Esophagus (tissue), 2 donors: Measurements from ENCODE around the gene BEND2. TPM values are rescaled to one million over a fixed set of nuclear protein-coding genes. Genes with fewer than 3 reads are reported as not detected.

Source experiments
- polyA plus RNA-seq, 2 donors: library from polyadenylated mRNA; stranded (reverse); fragments of 200-250 nt; gene quantifications; one replicate each; pipeline ENCODE4 v1.2.3, GENCODE V29; 2013
- donor health status: healthy with polysubstance abuse.
- donor health status: Bipolar disorder and iron deficiency.

The BEND2 gene
- polyA plus RNA-seq, 2 donors = not detected

Other genes with a start within 250 kb of the BEND2 start
- 1 to 10 TPM; 1.0 to 1.6 TPM for gene SCML2, start 133.8 kb upstream of the BEND2 start, polyA plus RNA-seq
- 1 to 10 TPM; 1.5 to 1.6 TPM for gene CDKL5, start 204.7 kb upstream of the BEND2 start, polyA plus RNA-seq